GM19023 (cell line): ENCODE measurements around the gene FUBP1.
"Not testable (repeated sequence)": the region's sequence is repeated elsewhere in the genome, so short reads cannot be mapped to it uniquely, and the experiment has no call there.

Source experiments
- ATAC-seq: cut with Tn5 transposase; IDR thresholded peaks from one replicate; pipeline ENCODE4 v1.9.1; 2021; ENCODE audit warnings: mild to moderate bottlenecking, moderate library complexity; ENCODE audit not compliant: unreplicated experiment

Gene FUBP1

DNA sequence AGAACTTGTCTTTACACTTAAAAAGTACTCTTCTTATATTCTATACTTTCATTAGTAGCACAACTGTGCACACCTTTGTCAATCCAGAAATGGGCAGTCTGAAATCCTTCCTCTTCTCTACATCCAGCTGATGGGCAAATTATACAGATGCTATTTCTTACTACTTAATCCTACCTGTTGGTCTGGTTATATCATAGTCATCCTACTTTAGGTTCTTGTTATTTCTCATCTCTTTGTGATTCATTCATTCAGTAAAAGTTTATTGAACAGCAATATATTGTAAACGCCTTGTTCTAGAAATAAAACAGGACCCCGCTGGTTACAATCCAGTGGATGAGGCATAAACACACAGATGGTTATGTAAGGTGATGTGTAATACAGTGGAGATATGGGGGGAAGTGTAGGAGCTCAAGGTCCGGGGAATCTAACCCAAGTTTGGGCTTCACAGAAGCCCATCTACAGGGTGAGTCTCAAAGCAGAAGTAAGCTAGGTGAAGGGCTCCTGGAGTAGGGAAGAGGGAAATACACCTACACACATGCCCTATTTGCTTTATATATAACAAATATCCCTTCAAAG lies 11.8 kb upstream of the FUBP1 start:
- ATAC-seq = no peak

GRCh38 chr1:77989744-77990143 lies 10.9 kb upstream of the FUBP1 start:
- ATAC-seq = no peak

DNA sequence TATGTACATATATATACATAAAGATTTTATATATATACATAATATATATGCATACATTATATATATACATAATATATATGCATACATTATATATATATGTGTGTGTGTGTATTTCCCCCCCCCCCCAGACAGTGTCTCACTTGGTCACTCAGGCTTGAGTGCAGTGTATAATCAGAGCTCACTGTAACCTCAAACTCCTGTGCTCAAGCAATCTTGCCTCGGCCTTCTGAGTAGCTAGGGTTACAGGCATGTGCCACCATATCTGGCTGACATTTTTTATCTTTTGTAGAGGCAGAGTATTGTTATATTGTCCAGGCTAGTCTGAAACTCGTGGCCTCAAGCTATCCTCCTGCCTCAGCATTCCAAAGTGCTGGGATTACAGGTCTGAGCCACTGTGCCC lies 9.0 kb upstream of the FUBP1 start:
- no peak for ATAC-seq

GRCh38 chr1:77986810-77987209 lies 7.9 kb upstream of the FUBP1 start:
- no peak for ATAC-seq

GRCh38 chr1:77984629-77985028 lies 5.8 kb upstream of the FUBP1 start:
- no peak for ATAC-seq

GRCh38 chr1:77983997-77984355 lies 5.1 kb upstream of the FUBP1 start:
- no peak for ATAC-seq

DNA sequence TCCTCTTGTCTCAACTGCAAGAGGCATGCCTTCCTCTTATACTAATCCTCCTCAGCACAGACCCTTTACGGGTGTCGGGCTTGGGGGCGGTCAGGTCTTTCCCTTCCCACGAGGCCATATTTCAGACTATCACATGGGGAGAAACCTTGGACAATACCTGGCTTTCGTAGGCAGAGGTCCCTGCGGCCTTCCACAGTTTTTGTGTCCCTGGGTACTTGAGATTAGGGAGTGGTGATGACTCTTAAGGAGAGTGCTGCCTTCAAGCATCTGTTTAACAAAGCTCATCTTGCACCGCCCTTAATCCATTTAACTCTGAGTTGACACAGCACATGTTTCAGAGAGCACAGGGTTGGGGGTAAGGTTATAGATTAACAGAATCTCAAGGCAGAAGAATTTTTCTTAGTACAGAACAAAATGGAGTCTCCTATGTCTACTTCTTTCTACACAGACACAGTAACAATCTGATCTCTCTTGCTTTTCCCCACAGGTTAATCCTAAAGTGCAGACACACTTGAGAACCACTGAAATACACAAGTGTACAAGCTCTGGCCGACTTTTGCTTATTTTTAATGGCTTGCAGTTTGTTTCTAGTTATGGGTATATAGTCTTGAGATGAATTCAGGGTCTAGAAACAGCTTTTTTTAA lies 4.6 kb upstream of the FUBP1 start:
- not testable (repeated sequence) for ATAC-seq

DNA sequence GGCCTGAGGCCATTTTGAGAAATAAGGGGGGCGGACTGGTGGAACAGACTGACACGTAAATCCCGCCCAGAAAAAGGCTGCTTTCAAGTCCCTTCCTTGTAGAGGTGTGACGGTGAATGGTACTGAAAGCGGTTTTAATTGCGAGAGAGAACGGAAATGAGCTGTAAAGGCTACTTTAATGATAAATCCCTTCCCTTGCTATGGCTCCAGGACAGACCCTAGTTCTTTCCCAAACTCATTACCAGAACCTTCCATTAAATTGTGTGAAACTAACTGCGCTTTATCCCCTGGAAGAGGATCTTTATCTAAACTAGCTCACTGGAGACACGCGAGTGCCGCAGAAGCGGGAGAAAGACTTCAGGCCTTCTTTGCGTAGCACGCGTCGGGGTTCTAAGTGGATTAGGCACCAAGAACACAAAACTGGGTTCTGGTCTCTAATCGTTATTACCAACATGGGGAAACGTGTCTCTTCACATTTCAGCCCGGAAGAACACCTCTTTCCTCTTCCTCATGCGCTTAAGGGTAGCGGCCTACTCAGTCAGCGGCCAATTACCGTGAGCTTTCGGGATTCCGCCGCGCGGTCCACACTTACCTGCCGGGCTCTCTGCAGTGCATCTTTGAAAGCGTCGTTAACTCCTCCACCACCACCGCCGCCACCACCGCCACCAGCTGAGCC lies 441 bp downstream of the FUBP1 start:
- ATAC-seq = peak; percentile 67

- ATAC-seq = peak; percentile 0
Measured at GRCh38 chr1:77977989-77978292, 931 bp downstream of the FUBP1 start.

- ATAC-seq = no peak
Measured at GRCh38 chr1:77976433-77977076, 2.3 kb downstream of the FUBP1 start.

DNA sequence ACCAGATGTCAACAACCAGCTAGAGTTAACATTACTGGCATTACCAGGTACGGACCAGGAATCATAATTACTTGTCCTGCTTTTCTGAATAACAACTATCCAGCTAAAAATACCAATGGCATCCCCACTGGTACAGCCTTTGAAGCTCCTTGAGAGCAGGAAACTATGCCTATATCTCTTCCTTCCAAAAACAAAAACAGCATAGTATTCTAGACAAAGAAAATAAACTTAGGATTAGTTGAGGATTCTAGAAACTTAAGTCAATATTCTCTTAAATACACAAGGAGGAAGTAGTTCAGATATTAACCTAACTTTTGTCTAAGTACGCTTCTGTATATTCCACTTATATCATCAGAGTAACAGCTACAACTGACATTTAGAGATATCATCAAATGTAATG lies 3.0 kb downstream of the FUBP1 start:
- no peak for ATAC-seq

GRCh38 chr1:77975386-77975785 lies 3.5 kb downstream of the FUBP1 start:
- no peak for ATAC-seq

DNA sequence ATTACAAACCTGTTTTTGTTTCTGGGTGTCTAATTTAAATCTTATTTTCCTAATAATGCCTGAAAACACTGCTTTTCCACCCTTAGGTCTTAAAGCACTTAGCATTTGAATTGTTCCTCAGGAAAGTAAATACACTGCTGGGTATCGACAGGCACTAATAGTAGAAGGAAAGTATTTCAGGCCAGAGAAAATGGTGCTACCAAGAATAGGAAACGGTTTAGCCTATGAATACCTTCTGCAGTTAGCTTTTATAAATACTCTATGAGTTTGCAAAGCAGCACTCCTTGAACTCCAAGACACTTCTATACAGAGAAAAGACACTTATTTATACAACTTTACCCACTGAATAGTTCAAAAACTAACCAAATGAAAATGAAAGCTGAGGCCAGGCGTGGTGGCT lies 6.8 kb downstream of the FUBP1 start:
- ATAC-seq = no peak

DNA sequence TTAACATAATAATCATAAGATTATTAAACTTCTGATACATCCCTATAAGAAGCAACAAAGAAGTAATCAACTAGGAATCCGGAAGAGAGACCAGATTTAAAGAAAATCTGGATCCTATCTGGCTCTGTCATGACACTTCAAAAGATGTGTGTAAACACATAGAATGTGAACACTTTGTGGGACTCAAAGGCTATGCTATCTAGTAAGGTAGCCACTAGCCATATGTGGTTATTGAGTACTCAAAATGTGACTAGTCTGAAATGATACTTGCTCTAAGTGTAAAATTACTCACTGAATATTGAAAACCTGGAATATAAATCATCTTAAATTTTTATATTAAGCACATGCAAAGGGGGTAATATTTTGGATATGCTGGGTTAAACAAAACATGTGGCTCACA lies 8.7 kb downstream of the FUBP1 start:
- ATAC-seq = no peak

DNA sequence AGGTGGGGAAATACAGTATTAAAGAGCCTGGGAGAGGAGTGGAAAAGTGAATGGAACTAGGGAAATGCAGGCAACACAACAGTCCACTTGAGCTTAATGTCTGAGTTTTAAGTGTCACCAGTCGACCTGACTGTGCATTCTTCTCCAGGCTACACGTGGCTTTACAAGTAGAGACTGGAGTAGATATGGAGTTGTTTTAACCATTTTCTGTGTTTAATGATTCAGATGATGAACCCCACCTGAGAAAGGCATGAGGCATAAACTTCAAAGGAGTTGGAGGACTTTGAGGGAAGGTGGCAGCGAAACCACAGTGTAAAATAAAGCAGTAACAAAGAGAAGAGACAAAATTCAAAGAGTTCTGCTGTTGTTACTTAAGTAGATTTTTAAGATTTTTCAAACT lies 12.6 kb downstream of the FUBP1 start:
- ATAC-seq = no peak

DNA sequence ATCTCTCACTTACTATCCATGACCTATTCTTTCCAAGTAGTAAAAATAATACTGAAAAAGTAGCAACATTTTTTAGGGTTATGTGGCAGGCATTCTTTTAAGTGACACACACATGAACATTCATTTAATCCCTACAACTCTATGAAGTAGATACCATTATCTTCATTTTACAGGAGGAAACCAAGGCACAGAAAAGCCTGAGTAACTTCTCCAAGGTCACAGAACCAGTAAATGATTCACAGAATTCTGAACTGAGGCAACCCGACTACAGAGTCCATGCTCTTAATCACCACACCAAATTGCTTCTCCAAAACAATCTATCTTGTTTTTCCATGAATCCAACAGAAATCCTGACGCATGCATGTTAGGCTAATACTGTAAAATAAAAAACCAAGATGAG lies 17.5 kb downstream of the FUBP1 start:
- ATAC-seq = no peak

DNA sequence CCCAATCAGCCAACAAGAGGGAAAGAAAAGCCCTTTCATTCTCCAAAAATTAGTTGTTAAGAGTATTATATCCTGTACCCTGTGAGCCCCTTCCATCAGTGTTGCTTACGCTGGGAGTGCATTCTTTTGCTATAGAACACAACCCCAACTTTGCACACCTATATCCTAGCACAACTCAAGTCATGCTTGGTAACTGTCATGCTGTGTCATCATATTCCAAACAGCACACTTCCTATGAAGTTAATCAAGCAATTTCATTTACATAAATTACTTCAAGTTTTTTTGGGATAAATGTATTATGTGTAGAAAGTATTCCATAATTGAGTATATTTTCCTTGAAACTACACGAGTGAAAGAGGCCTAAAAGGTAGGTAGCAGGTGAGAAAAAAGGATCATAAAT lies 20.0 kb downstream of the FUBP1 start:
- no peak for ATAC-seq

GRCh38 chr1:77958391-77958790 lies 20.5 kb downstream of the FUBP1 start:
- no peak for ATAC-seq

GRCh38 chr1:77956464-77956863 lies 22.4 kb downstream of the FUBP1 start:
- ATAC-seq = no peak

GRCh38 chr1:77955709-77956108 lies 23.2 kb downstream of the FUBP1 start:
- ATAC-seq = no peak

GRCh38 chr1:77954521-77954920 lies 24.4 kb downstream of the FUBP1 start:
- ATAC-seq = no peak

DNA sequence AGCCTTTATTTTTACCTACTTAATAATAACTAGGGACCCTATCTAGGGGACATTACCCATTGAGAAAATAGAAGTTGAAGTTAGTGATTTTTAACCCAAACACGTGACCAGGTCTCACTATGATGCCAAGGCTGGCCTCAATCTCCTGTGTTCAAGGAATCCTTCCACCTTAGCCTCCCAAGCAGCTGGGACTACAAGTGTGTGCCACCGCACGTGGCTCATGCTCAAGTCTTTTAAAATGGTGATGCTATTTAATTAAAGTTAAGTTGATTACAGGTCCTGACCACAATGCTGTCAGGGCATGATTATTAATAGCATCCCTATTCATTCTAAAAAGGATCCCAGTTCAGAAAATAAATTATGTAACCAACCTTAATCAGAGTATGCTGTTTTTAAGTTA lies 25.0 kb downstream of the FUBP1 start:
- no peak for ATAC-seq
